Measurements from ENCODE around the gene PTPDC1.
"Not testable (repeated sequence)": the region's sequence is repeated elsewhere in the genome, so short reads cannot be mapped to it uniquely, and the experiment has no call there.

The PTPDC1 gene

GRCh38 chr9:94094219-94095145 lies 10.2 kb downstream of the PTPDC1 start:
- DNase-seq (ENCODE audit: low read depth) = not testable (repeated sequence)

DNA sequence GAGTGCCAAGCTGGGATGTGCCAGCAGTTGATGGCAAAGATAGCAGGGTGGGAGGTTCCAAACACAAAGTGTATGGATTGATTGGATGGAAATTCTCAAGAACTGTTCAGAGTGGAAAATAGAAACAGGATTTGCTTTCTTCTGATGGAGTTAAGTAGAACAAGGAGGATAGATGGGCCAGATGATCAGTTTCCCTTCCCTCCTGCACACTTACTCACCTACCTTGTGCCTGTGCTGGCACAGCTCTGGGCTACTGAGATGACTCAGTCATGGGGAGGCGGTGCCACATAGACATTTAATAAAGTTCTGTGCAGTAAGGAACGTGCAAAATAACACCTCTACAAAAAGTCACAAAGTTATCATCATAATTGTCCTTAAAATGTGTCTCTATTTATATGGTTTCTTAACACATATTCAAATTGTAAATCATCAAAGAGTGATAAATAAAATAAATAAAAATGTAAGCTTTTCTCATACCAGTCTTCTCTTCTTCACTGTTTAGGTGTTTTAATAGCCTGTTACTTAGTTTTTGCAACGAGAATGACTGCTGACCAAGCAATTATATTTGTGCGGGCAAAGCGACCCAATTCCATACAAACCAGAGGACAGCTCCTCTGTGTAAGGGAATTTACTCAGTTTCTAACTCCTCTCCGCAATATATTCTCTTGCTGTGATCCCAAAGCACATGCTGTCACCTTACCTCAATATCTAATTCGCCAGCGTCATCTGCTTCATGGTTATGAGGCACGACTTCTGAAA lies 12.7 kb downstream of the PTPDC1 start:
- no peak for DNase-seq (ENCODE audit: low read depth)

DNA sequence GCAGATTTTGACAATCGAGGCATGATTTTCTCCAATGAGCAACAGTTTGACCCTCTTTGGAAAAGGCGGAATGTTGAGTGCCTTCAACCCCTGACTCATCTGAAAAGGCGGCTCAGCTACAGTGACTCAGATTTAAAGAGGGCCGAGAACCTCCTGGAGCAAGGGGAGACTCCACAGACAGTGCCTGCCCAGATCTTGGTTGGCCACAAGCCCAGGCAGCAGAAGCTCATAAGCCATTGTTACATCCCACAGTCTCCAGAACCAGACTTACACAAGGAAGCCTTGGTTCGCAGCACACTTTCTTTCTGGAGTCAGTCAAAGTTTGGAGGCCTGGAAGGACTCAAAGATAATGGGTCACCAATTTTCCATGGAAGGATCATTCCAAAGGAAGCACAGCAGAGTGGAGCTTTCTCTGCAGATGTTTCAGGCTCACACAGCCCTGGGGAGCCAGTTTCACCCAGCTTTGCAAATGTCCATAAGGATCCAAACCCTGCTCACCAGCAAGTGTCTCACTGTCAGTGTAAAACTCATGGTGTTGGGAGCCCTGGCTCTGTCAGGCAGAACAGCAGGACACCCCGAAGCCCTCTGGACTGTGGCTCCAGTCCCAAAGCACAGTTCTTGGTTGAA lies 13.6 kb downstream of the PTPDC1 start:
- no peak for DNase-seq (ENCODE audit: low read depth)

DNA sequence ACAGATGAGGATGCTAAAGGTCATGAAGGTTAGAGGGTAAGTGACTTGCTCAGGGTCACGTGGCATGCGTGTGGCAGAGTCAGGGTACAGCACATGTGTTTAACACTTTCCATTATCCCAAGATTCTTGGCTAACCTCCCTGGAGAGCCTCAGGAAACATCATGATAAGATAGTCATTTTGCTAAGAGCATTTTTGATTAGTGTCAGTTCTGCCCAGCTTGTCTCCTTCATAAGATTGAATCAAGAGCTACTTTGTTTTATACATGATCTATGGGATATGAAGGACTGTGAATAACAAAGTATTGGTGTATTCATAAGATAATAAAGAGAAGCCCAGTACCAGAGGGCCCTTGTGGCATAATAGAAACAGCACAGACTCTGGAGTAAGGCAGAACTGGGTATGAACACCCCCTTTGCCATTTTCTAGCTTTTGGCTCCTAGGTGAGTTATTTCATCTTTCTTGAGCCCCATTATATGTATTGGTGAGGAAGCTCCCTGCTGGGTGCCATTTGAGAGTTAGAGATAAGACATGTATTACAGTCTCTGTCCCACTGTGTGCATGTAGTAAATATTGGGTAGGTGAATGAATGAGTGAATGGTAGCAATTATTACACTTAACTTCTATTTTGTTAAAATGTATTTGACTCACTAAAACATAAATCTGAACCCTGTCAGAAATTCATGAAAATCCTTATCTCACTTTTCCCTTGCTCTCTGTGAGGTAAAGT lies 16.1 kb downstream of the PTPDC1 start:
- DNase-seq (ENCODE audit: low read depth) = no peak

- DNase-seq (ENCODE audit: low read depth) = no peak
Measured at GRCh38 chr9:94101162-94101853, 17.0 kb downstream of the PTPDC1 start.

- no peak for DNase-seq (ENCODE audit: low read depth)
Measured at GRCh38 chr9:94108584-94108983, 24.3 kb downstream of the PTPDC1 start.

DNA sequence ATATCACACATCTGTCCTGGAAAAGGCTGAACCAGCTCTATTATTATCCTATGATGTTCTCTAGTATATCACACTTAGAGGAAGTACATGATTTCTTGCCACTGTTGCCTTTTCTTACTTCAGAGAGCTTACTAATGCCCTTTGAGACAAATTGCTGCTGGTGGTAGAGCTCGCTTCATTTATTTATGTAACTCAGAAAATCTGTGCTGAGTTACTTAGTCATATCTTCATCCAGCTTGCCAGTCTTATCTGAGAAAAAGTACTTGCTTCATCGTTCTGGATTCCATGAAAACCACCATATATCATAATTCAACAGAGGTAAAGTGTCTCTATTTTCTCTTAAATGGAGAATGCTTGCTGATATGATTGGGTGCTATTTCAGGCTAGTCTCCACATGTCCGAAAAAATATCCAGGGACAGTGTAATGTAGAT lies 26.6 kb downstream of the PTPDC1 start:
- DNase-seq (ENCODE audit: low read depth) = no peak

DNA sequence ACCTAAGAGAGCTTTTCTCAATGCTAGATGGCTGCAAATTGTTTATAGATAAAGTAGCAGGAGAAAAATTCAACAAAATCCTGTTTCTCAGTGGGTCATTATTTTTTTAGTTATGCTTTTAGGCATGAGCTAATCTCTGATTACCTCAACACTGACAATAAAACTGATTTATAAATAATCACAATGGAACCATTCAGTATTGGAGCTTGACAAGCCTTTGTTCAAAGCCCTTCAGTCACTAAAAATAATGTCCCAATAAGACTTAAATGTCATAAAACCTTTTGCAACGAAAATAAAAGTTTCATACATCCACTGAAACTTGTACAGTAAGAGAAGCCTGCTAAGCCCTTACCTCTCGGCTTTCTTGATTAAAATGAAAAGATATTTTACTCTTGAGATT lies 27.2 kb downstream of the PTPDC1 start:
- DNase-seq (ENCODE audit: low read depth) = no peak

DNA sequence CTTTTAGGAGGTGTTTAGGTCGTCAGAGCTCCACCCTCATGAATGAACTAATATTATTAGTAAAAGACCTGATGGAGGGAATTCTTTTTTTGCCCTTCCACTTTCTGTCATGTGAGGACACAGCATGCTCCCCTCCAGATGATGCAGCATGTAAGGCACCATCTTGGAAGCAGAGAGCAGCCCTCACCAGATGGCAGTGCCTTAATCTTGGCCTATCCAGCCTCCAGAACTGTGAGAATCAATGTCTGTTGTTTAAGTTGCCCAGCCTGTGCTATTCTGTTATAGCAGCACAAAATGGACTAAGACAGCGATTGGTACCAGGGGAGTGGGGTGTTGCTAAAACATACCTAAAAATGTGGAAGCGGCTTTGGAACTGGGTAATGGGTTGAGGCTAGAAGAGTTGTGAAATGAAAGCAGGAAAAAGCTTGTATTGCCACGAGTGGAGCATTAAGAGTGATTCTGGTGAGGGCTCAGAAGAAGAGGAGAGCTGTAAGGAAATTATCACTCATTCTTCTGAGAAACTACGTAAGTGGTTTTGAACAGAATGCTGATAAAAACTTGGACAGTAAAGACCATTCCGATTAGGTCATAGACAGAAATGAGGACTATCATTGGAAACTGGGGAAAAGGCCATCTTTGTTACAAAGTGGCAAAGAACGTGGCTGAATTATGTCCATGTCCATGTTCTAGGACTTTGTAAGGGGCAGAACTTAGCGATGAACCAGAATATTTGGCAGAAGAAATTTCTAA lies 28.6 kb downstream of the PTPDC1 start:
- DNase-seq (ENCODE audit: low read depth) = no peak

DNA sequence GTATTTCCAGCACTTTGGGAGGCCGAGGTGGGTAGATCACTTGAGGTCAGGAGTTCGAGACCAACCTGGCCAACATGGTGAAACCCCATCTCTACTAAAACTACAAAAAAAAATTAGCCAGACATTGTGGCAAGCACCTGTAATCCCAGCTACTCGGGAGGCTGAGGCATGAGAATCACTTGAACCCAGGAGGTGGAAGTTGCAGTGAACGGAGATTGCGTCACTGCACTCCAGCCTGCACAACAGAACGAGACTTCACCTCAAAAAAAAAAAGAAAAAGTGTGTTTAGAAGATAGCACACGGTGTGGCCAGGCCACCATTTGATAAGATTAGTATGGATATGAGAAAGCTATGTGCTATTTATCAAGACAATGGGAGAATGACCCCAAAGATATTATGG lies 35.8 kb downstream of the PTPDC1 start:
- not testable (repeated sequence) for DNase-seq (ENCODE audit: low read depth)

DNA sequence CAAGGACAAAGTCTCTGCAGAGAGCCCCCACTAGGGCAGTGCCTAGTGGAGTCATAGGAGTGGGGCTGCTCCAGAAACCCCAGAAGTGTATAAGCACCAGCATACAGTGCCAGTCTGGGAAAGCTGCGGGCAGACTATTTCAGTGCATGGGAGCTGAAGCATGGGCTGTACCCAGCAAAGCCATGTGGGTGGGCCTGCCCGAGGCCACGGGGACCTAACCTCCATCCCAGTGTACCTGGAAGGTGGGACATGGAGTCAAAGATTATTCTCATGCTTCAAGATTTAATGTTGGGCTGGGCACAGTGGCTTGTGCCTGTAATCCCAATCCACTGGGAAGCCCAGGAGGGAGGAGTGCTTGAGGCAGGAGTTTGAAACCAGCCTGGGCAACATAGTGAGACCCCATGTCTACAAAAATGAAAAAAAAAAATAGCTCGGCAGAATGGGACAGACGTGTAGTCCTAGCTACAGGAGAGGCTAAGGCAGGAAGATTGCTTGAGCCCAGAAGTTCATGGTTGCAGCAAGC lies 36.7 kb downstream of the PTPDC1 start:
- DNase-seq (ENCODE audit: low read depth) = no peak

GRCh38 chr9:94126844-94127243 lies 42.6 kb downstream of the PTPDC1 start:
- no peak for DNase-seq (ENCODE audit: low read depth)

DNA sequence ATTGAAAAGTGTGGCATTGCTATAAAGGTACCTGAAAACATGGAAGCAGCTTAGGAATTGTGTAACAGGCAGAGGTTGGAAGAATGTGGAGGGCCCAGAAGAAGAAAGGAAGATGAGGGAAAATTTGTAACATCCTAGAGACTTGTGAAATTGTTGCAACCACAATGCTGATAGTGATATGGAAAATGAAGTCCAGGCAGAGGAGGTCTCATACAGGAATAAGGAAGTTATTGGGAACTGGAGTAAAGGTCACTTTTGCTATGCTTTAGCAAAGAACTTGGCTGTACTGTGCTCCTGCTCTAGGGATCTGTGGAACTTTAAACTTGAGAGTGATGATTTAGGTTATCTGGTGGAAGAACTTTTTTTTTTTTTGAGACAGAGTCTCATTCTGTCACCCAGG lies 43.5 kb downstream of the PTPDC1 start:
- DNase-seq (ENCODE audit: low read depth) = no peak

DNA sequence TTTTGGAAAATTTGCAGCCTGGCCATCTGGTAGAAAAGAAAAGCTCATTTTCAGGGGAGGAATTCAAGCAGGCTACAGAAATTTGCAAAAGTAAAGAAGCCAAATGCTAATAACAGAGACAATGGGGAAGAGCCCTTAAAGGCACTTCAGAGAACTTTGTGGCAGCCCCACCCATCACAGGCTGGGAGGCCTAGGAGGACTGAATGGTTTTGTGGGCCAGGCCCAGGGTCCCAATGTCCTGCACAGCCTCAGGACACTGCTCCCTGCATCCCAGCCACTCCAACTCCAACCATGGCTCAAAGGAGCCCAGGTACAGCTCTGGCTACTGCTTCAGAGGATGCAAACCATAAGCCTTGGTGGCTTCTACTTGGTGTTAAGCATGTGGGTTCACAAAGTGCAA lies 44.3 kb downstream of the PTPDC1 start:
- no peak for DNase-seq (ENCODE audit: low read depth)

GRCh38 chr9:94134629-94135028 lies 50.4 kb downstream of the PTPDC1 start:
- no peak for DNase-seq (ENCODE audit: low read depth)

- no peak for DNase-seq (ENCODE audit: low read depth)
Measured at GRCh38 chr9:94135222-94135621, 51.0 kb downstream of the PTPDC1 start.

DNA sequence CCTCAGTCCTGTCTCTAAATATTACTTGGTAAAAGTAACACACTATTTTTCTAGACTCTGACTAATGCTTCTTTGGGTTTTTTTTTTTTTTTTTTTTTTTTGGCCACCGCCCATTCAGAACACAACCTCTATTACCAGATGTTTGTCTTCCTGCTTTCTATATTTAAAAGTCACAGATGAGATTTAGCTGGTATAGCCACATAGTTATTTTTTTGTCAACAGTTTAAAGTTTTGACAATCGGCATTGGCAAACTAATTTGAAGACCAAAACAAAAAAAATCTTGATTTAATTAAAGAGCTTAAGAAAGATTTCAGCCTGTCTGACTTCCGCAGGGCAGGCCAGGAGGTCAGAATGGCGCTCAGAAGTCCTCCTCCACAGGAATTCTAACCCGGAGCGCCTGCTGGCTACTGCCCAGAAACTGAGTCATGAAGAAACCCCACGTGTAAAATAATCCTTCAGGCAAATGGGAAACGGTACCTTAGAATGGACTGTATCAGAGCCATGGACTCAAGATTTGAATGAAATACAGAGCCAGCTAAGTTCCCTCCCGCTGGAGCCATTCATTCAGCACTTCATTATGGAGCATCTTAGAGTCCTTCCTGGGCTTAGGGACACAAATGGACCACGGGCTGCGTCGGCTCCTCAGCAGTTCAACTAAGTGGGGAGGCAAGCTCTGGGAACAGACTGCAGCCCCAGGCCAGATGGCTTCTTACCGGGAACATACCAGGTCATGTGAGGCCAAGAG lies 55.6 kb downstream of the PTPDC1 start:
- DNase-seq (ENCODE audit: low read depth) = no peak

- no peak for DNase-seq (ENCODE audit: low read depth)
Measured at GRCh38 chr9:94140418-94140780, 56.1 kb downstream of the PTPDC1 start.

Data from activated T-cell treated with anti-CD3 and anti-CD28 coated beads for 48 hours (primary cell).